ENCODE measurements around the gene PNPLA5. TPM values are rescaled to one million over a fixed set of nuclear protein-coding genes. Genes with fewer than 3 reads are reported as not detected.

Gene PNPLA5
- total RNA-seq, 1 donor from 2014 or later, result not detected

DNA sequence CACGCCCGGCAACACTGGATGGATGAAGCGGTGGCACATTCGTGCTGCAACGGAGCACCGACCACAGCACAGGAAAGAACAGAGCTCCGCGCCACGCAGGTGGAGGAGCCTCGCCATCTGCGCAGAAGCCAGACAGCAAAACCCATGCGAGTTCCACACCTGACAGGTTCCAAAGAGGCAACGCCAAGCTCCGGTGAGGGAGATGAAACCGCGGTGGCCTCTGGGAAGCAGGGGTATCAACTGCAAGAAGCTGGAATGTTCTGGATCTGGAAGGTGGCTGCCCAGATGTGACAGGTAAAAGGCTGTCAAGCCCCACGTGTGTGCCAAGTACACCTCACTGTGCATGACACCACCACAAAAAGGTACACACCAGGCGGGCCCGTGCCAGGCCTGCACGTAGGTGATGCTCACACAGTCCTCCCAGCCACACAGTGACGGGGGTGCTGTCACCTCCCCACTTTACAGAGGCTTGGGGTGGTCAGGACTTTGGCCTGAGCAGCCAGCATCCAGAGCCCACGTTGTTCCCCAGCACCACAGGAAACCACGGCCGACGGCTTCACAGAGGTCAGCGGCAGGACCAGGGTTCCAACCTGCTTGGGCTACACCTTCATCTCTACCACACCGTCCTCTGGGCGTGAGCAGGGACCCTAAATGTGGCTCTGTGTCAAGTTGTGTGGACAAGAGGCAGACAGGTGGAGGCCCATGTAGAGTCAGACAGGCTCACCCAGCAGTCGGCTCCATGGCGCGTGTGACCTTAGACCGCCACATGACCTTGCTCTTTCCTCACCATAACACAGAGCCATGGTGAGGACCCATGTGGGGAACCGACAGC lies 60.0 kb downstream of the PNPLA5 start:
- no peak overlapping the region for H3K4me3 ChIP-seq
- H3K27me3 ChIP-seq, result no peaks in the 10 kb centered on the region
- no peak overlapping the region for H3K27ac ChIP-seq
- peaks cover 15% of the 10 kb centered on the region for H3K4me1 ChIP-seq
- TF ChIP-seq, protein P1, sequence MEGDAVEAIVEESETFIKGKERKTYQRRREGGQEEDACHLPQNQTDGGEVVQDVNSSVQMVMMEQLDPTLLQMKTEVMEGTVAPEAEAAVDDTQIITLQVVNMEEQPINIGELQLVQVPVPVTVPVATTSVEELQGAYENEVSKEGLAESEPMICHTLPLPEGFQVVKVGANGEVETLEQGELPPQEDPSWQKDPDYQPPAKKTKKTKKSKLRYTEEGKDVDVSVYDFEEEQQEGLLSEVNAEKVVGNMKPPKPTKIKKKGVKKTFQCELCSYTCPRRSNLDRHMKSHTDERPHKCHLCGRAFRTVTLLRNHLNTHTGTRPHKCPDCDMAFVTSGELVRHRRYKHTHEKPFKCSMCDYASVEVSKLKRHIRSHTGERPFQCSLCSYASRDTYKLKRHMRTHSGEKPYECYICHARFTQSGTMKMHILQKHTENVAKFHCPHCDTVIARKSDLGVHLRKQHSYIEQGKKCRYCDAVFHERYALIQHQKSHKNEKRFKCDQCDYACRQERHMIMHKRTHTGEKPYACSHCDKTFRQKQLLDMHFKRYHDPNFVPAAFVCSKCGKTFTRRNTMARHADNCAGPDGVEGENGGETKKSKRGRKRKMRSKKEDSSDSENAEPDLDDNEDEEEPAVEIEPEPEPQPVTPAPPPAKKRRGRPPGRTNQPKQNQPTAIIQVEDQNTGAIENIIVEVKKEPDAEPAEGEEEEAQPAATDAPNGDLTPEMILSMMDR (IDR thresholded peaks at IDR 0.05), result no peak
- TF ChIP-seq POLR2AphosphoS5 (IDR thresholded peaks at IDR 0.05; ENCODE audit: insufficient read depth in 1 of 2, low read depth in 1 of 2) (no peak), POLR2A (IDR thresholded peaks at IDR 0.05) (no peak)
- H3K9me3 ChIP-seq, result no peaks in the 10 kb centered on the region
- intact Hi-C loops (cut with DNase I), result no loop called here
- no peak for DNase-seq (ENCODE audit: extremely low spot score in 2 of 2)
- H3K36me3 ChIP-seq, result no peaks in the 10 kb centered on the region

DNA sequence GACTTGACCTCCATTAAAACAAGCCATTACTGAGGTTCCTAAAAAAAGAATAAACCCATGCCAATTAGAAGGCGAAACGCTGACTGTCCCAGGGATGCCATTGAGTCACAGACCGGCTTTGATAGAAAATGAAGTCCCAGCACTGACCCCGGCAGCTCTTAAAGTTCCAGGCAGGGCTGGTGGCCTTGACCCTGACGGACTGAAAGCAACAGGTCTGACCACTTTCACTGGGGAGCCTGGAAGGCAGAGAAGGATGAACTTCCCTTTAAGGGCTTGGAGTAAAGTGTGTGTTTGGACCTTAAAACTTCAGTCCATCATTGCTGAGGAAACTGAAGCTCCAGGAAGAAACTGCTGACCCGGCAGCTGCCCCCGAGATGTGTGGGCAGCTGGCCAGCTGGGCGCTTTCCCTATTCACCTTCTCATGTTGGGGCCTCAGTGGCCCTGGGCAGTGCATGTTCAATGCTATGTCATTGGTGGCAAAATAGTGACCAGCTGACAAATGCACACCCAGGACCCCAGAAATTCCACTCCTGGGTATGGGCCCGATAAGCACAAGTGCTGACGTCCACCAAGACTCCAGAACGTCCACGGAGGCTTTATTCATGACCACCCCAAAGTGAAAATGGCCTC lies 60.8 kb downstream of the PNPLA5 start:
- intact Hi-C loops (cut with DNase I), result no loop called here
- no peaks in the 10 kb centered on the region for H3K36me3 ChIP-seq
- no peaks in the 10 kb centered on the region for H3K27me3 ChIP-seq
- TF ChIP-seq POLR2A (IDR thresholded peaks at IDR 0.05) (no peak), POLR2AphosphoS5 (IDR thresholded peaks at IDR 0.05; ENCODE audit: insufficient read depth in 1 of 2, low read depth in 1 of 2) (no peak)
- TF ChIP-seq, protein P1 (IDR thresholded peaks at IDR 0.05), result no peak
- H3K4me3 ChIP-seq, result no peak overlapping the region
- DNase-seq (ENCODE audit: extremely low spot score in 2 of 2), result no peak
- no peak overlapping the region for H3K27ac ChIP-seq
- no peaks in the 10 kb centered on the region for H3K9me3 ChIP-seq
- H3K4me1 ChIP-seq, result peaks cover 22% of the 10 kb centered on the region

DNA sequence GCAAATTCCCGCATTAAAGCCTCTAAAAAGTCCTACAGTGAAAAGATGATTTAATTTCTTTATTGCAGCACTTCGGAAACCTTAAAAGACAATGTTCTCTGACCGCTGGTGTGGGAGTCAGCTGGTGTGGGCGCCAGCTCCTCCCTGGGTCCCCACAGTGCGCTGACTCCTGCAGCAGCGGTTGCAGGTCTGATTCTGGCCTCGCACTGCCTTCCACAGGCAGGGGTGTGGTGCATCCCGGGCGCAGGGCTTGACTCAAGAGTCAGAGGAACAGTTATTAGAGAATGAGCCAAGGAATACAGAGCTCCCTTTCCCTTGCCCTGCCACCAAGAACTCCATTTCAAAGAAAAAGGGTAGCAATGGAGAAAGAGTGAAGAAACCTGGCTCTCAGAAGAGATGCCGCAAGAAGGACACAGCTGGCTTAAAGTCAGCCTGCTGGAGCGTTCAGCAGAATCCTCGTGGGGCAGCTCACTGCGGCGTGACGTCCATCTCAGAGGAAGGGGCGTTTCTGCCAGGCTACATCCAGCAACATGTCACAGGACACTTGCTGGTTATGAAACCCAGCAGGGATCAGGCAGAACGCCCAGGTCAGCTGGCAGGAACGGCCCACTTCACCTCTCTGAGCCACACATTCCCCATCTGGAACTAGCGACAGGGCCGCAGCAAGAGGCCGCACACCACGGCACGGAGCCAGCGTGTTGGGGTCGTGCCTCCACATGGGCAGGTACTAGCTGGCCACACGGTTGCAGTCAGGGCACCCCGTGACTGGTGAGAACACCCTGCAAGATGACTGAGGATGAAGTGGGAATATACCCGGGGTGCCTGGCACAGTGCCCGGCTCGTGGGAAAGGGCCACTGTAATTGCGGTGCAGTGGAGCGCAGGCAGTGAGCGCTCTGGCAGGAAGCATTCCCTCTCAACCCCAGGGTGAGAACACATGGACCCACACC lies 61.6 kb downstream of the PNPLA5 start:
- no peaks in the 10 kb centered on the region for H3K9me3 ChIP-seq
- no peak overlapping the region for H3K4me3 ChIP-seq
- H3K36me3 ChIP-seq, result no peaks in the 10 kb centered on the region
- no peak for DNase-seq (ENCODE audit: extremely low spot score in 2 of 2)
- H3K27ac ChIP-seq, result peak overlapping the region; percentile 56
- peaks cover 23% of the 10 kb centered on the region for H3K4me1 ChIP-seq
- intact Hi-C loops (cut with DNase I), result loop anchor here (5.0 kb wide), 1 partner anchor 1327 kb away; no protein-coding TSS in a partner anchor
- no peaks in the 10 kb centered on the region for H3K27me3 ChIP-seq
- no peak for TF ChIP-seq POLR2A (IDR thresholded peaks at IDR 0.05)
- TF ChIP-seq, protein P1 (IDR thresholded peaks at IDR 0.05), result no peak
- TF ChIP-seq POLR2AphosphoS5 (IDR thresholded peaks at IDR 0.05; ENCODE audit: insufficient read depth in 1 of 2, low read depth in 1 of 2), result peak in 1 of 2 donors; percentile 42

Other genes starting within 250 kb of the PNPLA5 start
- 1.7 TPM for gene EFCAB6, start 79.7 kb downstream of the PNPLA5 start, total RNA-seq
- 3.2 TPM for gene SULT4A1, start 29.5 kb downstream of the PNPLA5 start, total RNA-seq
- not detected for gene PNPLA3, start 31.8 kb upstream of the PNPLA5 start, total RNA-seq
- 22.3 TPM for gene SAMM50, start 63.4 kb upstream of the PNPLA5 start, total RNA-seq
- gene PARVB, start 132.3 kb upstream of the PNPLA5 start, total RNA-seq, result 11.3 TPM

Data from vagina (tissue), 2 donors.